GM12891 (cell line): ENCODE results near the gene HOXD11.

Experiments used
- DNase-seq: peaks from one replicate; pipeline ENCODE4 v3.0.0; 2011; ENCODE audit warnings: low spot score; ENCODE audit not compliant: insufficient read length
- FAIRE-seq: peaks from 2 replicates; lab custom pipeline; 2011; peaks lifted over from hg19 to GRCh38; lab: Jason Lieb, UNC
- PAX5 ChIP-seq: IDR thresholded peaks from 2 replicates; pipeline ENCODE4 v1.6.1; 2011; ENCODE audit warnings: low read length, moderate library complexity, mild to moderate bottlenecking; ENCODE audit not compliant: insufficient read depth, severe bottlenecking
- POLR2A ChIP-seq: IDR thresholded peaks from 2 replicates; pipeline ENCODE4 v1.6.1; 2011; ENCODE audit warnings: low read depth, low read length, control low read depth
- POLR2AphosphoS5 ChIP-seq: IDR thresholded peaks from 2 replicates; pipeline ENCODE4 v1.6.1; 2011; ENCODE audit warnings: low read depth, low read length, control low read depth
- POU2F2 ChIP-seq: IDR thresholded peaks from 2 replicates; pipeline ENCODE4 v1.6.1; 2011; ENCODE audit warnings: low read depth, mild to moderate bottlenecking, control low read depth, low read length, moderate library complexity
- SPI1 ChIP-seq: IDR thresholded peaks from 2 replicates; pipeline ENCODE4 v1.6.1; 2011; ENCODE audit warnings: low read depth, low read length, control low read depth
- TAF1 ChIP-seq: IDR thresholded peaks from 2 replicates; pipeline ENCODE4 v1.6.1; 2011; ENCODE audit warnings: low read depth, low read length, control low read depth

HOXD11 gene

DNA sequence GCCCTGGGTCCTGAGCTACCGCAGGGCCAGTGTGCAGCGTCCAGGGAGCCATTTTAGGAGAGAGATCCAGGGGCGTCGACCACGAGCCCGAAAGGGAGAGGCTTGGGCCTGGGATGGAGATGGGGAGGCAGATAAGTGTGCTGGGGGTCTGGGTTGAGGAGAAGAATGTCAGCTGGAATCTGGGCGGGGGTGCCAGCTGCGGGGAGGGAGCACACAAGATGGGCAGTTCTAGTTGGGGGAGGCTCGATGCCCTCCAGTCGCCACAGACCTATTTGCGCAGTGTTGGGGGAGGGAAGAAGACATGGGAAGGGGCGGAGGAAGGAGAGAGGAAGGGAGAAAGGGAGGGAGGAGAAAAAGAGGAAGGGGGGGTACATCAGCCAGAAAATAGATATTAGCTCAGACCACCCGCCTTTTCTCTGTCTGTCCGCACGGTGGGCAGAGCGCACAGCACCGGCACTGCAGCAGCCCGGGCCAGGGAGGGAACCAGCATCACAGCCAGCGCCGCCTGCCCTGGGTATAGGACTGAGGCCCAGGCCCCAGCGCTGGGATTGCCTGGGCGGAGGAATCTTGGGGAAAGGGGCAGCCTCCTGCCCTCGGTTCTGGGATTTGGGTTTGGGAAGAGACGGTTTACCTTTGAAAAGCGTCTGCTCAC lies 1.9 kb upstream of the HOXD11 start:
- DNase-seq (no peak), FAIRE-seq (no peak)
- no peak for TF ChIP-seq TAF1
- no peak for TF ChIP-seq POU2F2
- no peak for TF ChIP-seq PAX5
- TF ChIP-seq POLR2A = no peak
- TF ChIP-seq SPI1 = no peak
- TF ChIP-seq POLR2AphosphoS5 = no peak

DNA sequence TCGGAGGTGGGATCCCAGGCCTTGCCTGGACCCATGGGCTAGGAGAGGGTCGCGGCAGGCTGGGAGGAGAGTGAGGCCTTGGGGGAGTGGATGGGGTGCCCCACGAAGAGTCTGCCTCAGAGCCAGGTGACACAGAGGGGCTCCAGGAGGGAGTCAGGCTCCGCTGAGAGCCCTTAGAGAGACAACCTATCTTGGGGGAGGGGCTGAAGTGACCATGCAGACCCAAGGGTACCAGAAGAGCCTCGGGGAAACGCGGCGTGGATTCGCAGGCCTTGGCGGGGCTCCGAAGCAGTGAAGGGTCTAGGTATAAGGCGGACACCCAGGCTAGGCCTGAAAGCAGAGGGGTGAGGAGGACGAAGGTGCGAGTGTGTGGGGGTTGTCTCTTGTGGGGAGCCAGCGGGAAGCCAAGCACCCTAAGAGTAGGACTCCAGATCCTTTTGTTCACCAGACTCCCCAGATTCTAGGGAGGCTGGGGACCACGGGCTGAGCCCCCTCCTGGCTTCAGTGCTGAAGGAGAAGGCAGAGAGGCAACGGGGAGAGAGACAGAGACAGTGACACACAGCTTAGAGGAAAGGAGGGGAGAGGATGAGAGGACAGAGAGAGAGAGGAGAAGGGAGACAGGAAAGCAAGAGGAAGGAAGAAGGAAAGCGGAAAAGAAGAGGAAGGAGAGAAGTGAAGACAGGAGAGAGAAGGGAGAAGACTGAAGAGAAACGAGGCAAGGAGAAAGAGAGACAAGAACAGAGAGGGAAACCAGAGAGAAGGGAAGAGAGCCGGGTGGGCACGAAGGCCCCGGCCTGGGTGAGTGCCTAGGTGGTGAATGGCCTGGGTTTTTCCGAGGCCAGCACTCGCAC lies 1.1 kb upstream of the HOXD11 start:
- DNase-seq (no peak), FAIRE-seq (no peak)
- no peak for TF ChIP-seq POLR2A
- no peak for TF ChIP-seq POLR2AphosphoS5
- TF ChIP-seq POU2F2 = no peak
- no peak for TF ChIP-seq TAF1
- no peak for TF ChIP-seq SPI1
- TF ChIP-seq PAX5 = no peak

DNA sequence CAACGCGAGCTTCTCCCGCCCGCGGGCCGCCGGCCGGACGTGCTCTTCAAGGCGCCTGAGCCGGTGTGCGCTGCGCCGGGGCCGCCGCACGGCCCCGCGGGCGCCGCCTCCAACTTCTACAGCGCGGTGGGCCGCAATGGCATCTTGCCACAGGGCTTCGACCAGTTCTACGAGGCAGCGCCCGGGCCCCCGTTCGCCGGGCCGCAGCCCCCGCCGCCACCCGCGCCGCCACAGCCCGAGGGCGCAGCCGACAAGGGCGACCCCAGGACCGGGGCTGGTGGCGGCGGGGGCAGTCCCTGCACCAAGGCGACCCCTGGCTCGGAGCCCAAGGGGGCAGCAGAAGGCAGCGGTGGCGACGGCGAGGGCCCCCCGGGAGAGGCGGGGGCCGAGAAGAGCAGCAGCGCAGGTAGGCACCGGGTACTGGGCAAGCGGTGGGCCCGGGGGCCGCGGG lies 676 bp downstream of the HOXD11 start:
- TF ChIP-seq TAF1 (no peak), PAX5 (no peak), POLR2A (no peak), SPI1 (no peak), POLR2AphosphoS5 (no peak), POU2F2 (no peak)
- DNase-seq (no peak), FAIRE-seq (no peak)

DNA sequence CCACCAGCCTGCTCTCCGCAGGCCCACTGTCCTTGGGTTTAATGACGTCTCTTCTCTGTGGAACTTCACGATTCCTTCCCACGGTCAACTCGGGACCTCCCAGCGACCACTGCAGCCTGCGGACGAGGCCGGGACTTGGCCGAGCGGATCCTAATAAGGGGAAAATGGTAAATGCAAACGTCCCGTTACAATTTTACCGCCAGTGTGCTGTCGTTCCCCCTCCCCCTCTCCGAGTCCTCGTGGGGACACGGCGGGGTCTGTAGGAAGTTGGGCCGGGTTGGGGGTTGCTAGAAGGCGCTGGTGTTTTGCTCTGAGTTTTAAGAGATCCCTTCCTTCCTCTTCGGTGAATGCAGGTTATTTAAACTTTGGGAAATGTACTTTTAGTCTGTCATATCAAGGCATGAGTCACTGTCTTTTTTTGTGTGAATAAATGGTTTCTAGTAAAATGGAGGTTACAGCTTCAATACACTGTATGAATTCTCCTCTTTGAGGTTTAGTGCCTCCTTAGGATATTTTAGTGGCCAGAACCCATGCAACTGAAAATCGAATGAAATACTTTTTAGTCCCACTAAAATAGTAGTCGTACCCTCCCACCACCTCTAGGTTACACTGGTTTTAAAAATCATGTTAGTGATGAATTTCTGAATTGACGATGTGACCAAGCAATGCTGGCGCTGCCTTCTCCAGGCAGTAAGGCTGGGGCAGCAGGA lies 2.3 kb downstream of the HOXD11 start:
- TF ChIP-seq POLR2AphosphoS5 (no peak), PAX5 (no peak), POU2F2 (no peak), TAF1 (no peak), POLR2A (no peak), SPI1 (no peak)
- FAIRE-seq = no peak
- no peak for DNase-seq

DNA sequence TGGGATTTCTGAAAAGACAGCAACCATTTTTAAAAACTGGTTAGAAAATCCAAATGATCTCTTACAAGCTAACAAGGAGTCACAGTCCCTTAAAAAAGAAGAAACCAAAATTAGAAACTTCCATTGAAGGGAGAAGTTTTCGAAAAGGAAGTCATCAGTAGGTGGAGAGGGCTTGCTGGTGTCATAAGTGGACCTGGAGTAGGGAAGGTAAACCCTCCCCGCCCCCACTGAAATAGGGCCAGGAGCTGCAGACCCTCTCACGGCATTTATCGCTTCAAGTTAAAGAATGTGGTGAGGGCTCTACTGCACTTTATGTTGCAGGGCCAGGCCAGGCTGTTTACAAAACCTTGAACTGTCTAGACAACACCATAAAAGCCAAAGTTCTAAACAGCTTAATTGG lies 2.9 kb downstream of the HOXD11 start:
- FAIRE-seq (no peak), DNase-seq (no peak)
- TF ChIP-seq SPI1 (no peak), TAF1 (no peak), PAX5 (no peak), POU2F2 (no peak), POLR2AphosphoS5 (no peak), POLR2A (no peak)

DNA sequence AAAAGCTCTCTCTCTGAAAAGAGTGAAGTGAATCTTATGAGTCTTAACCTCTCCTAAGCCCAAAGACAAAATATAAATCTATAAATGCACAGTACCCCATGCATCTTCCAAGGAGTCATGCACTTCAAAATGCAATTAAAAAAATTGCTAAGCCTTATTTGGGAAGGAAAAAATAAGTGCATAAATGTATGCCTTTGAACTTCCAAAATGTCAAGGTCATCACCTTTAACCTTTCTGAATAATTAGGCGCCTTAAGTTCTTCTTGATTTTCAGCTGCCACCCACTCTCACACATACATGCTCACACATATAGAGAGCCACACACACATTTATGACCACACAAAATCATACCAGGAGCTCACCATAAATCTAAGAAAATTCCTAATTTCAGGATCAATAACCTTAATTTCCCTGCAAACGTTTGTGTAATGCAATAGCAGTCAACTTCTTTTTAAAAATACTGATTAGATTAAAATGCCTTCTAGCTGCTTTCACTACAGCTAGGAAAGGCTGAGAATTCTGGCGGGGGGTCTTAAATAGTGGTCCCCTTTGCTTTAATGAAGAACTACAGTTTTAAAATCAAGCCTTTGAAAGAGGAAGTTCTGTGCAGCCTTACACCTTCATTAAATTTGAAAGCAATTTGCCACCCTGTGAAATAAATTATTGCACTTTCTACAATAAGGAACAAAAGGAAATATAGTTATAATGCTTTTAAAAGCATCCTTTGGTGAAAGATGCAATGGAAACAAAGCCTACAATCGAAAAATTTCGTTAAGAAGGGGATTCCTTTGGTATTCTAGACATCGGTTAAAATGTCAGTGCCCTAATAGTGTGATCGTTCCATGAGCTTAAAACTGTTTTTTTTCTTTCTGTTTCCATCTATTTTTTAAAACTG lies 3.6 kb downstream of the HOXD11 start:
- TF ChIP-seq POU2F2 = no peak
- no peak for TF ChIP-seq SPI1
- no peak for TF ChIP-seq POLR2A
- no peak for TF ChIP-seq TAF1
- TF ChIP-seq PAX5 = no peak
- no peak for TF ChIP-seq POLR2AphosphoS5
- FAIRE-seq (no peak), DNase-seq (no peak)

DNA sequence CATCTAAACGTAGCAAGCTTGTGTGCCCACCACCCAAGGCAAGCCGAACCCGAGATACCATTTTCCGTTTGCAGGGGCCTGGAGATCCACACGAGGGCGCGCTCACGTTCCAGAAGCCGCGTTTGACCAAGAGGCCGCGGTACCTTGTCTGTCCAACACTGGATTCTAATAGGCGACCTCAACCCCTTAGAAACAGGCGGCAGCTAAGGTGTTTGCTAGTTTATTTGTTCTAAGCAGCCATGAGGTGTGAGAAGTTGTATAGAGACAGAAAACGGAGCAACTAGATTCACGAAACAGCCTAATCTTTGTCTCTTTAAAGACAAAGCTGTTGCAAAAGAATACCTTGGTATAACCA lies 4.2 kb downstream of the HOXD11 start:
- TF ChIP-seq POLR2AphosphoS5 = no peak
- TF ChIP-seq SPI1 = no peak
- TF ChIP-seq TAF1 = no peak
- no peak for TF ChIP-seq PAX5
- no peak for TF ChIP-seq POLR2A
- TF ChIP-seq POU2F2 = no peak
- FAIRE-seq (no peak), DNase-seq (no peak)

DNA sequence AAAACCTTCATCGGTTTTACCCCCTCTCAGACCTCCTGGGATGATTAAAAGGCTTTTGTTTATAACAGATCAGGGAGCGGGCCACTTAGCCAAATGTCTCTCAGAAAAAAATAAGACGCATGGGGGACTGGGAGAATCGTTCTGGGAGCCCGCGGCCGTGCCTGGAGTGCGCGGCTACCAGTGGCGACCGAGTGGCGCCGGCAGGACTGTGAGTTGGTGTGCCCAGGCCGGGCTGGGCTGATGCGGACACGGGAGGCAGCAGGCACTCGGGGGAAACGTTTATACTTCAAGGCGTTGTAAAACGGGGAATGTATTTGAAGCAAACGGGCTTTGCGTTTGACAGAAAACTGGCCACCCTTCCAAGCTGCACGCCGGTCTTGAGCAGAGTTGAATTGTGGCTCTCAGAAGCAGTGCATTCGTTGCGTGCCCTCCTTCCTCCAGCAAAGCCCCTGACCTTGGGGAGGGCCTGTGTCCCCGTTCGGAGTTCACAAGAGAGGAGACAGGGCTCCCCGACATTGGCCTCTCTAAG lies 4.8 kb downstream of the HOXD11 start:
- FAIRE-seq (no peak), DNase-seq (no peak)
- TF ChIP-seq POLR2AphosphoS5 (no peak), SPI1 (no peak), POU2F2 (no peak)
